NCI-H2196 (cell line): ENCODE data around the gene PRELID3B.
"Not testable (repeated sequence)": the region's sequence is repeated elsewhere in the genome, so short reads cannot be mapped to it uniquely, and the experiment has no call there.

ENCODE experiments used
- DNase-seq: peaks from one replicate; lab custom pipeline; 2025; ENCODE audit not compliant: unreplicated experiment; lab: John Stamatoyannopoulos, UW

PRELID3B gene

GRCh38 chr20:59050437-59050836 is 7.9 kb upstream of the PRELID3B start:
- no peak for DNase-seq

GRCh38 chr20:59048681-59049030 is 6.1 kb upstream of the PRELID3B start:
- no peak for DNase-seq

- no peak for DNase-seq
Observed at GRCh38 chr20:59047938-59048680, 5.5 kb upstream of the PRELID3B start.

DNA sequence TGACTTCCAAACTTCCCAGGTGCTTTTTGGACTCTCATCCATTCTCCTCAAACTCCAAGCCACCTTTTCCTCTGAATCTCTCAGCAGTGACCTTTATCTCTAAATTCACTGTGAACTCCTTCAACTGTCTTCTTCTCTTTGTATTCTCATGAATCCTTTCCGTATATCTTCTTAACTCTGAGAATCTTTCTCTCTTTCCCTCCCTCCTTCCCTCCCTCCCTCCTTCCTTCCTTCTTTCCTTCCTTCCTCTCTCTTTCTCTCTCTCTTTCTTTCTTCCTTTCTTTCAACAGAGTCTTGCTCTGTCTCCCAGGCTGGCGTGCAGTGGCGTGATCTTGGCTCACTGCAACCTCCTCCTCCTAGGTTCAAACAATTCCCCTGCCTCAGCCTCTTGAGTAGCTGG is 4.3 kb upstream of the PRELID3B start:
- DNase-seq: no peak

GRCh38 chr20:59044796-59045195 is 2.2 kb upstream of the PRELID3B start:
- no peak for DNase-seq

GRCh38 chr20:59044295-59044694 is 1.7 kb upstream of the PRELID3B start:
- DNase-seq: no peak

GRCh38 chr20:59043698-59044097 is 1.1 kb upstream of the PRELID3B start:
- no peak for DNase-seq

DNA sequence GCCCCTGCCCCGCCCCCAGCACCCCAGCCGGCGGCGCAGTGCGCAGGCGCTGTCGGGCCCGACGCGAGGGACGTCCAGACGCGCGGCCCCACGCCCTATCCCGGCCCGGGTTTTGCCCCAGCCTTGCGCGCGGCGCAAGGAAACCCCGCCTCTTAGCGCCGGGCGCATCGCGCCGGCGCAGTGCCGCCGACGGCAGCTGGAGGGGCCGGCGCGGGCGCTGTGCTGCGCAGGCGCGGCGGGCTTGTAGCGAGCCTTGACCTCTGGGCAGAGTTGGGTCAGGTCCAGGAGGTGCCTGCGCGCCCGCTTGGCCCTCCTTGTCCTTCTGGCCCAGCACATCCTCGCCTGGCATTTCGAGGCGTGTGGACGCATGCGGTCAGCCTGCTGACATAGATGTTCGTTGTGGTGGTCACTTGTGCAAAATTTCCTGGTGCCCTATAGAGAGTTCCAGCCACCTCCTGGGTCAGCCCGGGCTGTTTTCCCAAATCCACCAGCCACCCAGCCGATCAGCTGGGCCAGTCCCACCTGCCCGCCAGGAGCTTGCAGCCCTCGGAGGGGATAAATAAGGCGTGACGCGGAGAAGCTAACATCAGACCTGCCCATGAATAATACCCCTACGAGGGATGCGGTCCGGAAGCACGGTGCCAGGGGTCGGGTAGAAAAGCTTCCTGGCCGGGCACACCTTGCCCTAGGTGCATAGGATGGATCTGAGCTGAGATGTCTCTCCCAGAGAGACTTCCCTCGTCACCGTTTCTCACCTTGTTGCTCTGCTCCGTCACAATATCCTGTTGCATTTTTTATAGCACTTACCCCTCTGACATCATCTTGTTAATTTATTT is 428 bp upstream of the PRELID3B start:
- DNase-seq: peak; percentile 97

DNA sequence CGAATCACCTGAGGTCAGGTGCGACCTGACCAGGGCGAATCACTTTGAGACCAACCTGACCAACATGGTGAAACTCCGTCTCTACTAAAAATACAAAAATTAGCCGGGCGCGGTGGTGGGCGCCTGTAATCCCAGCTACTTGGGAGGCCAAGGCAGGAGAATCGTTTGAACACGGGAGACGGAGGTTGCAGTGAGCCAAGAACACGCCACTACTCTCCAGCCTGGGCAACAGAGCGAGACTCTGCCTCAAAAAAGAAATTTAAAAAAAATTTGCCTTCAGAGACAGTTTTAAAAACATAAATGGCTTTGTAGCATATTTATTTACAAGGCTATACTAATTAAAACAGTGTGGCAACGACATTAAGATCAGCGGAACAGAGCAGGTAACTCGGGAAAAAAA is 1.1 kb downstream of the PRELID3B start:
- DNase-seq: not testable (repeated sequence)

- no peak for DNase-seq
Observed at GRCh38 chr20:59040667-59041066, 1.9 kb downstream of the PRELID3B start.

DNA sequence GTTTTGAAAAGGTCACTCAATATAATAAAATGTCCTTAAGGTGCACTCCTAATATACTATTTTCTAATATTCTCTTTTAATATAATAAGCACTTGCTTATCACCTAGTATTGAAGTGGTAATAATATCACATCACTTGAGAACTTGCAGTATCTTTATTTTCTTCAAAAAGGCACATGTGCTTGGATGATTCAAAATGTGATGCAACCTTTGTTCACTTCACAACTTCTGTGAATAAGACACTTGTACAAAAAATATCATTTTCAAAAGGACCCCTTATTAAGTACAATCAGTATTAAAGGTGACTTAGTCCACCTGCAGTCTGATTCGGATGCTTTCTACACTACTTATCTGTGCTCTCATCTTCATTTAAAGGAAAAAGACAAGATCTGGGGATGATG is 3.4 kb downstream of the PRELID3B start:
- DNase-seq: no peak

- DNase-seq: no peak
Observed at GRCh38 chr20:59037386-59037785, 5.2 kb downstream of the PRELID3B start.

GRCh38 chr20:59035381-59035780 is 7.2 kb downstream of the PRELID3B start:
- no peak for DNase-seq

GRCh38 chr20:59033616-59034165 is 8.9 kb downstream of the PRELID3B start:
- no peak for DNase-seq

DNA sequence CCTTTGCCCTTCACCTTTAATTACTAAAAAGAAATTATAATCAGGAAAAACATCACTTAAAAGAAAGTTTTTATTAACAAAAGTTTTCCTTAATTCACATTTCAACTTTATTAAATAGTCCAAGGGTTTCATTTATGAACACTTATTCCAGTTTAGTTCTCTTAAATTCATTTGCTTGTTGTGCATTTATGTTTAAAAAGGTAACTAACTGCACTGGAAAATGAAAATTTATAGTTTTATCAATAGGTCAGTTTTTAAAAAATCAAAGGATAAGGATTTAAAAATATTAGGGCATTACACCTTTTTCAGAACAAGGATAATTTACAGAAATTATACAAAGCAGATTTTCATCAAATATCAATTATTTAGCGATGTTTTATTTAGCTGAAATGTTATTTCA is 9.5 kb downstream of the PRELID3B start:
- no peak for DNase-seq

- DNase-seq: no peak
Observed at GRCh38 chr20:59032713-59033059, 9.9 kb downstream of the PRELID3B start.

- peak; percentile 95 for DNase-seq
Observed at GRCh38 chr20:59032023-59032712, 10.4 kb downstream of the PRELID3B start, which contains the start of gene ATP5F1E. Gene ATP5F1E, minus strand, starts transcription at chr20:59032335. Its CDS starts 84 bp downstream, at chr20:59032251.

- DNase-seq: peak; percentile 17
Observed at GRCh38 chr20:59031564-59032022, 11.0 kb downstream of the PRELID3B start.

DNA sequence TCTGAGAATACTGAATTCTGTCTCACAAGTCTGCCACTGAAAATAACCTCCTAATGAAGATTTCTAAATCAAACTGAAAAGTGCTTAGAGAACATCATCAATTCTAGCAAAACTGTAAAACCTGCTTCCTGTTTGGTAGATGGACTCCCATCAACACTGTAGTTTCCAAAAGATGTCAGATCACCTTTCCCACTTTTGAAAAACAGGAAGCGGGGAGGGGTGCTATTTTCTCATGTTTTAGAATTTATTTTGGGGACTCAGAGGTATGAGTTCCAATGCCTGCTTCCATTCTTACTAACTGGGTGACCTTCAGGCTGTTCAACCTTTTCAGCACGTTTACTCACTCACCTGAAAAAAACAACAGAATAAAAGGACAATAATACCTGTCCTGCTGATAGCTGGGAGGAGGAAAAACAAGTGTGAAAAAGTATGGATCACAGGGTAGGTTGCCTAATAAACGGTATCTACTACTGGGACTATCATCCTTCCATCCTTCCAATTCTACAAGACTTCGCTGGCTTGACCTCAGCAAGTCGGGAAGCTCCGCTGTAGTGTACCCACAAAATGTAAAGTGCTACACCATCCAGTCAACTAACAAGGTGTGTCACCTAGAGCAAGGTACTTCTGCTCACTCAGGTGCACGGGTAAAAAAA is 11.5 kb downstream of the PRELID3B start:
- DNase-seq: no peak

DNA sequence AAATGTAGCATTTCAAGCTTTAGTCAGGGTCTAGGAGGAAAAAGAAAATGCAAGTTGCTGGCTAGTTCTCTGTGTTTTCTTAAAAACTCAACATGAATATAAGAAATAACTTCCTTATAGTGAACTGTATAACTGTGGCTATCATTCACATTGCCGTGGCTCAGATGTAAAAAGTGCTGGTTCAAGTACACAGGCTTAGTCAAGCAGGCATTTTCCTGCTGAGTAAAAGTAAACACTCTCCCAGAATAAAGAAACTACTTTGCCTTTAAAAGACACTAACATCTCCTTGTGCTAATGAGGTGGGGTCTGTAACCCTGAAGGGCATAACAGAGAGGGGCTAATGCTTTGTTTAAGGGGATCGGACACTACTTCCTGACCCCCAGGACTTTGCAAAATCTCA is 13.8 kb downstream of the PRELID3B start:
- DNase-seq: no peak

GRCh38 chr20:59027741-59028320 is 14.8 kb downstream of the PRELID3B start:
- DNase-seq: no peak
